Hepatocyte (in vitro differentiated cells): Measurements from ENCODE around the gene ADPRH. TPM values are rescaled to one million over a fixed set of nuclear protein-coding genes. Genes with fewer than 3 reads are reported as not detected.

Experiments used
- DNase-seq: peaks from one replicate; pipeline ENCODE4 v3.0.0-alpha.2; 2016; ENCODE audit warnings: low spot score
- H2AFZ ChIP-seq: fragments of 200-600 bp; sonication (generic); 2 replicates; pipeline ENCODE4 v1.6.0; 2016; ENCODE audit warnings: antibody characterized with exemption, mild to moderate bottlenecking
- H3K27ac ChIP-seq: fragments of 200-600 bp; sonication (generic); 2 replicates; pipeline ENCODE4 v1.5.1; 2016; ENCODE audit warnings: mild to moderate bottlenecking
- H3K27me3 ChIP-seq: fragments of 200-600 bp; sonication (generic); 2 replicates; pipeline ENCODE4 v1.6.1; 2016
- H3K36me3 ChIP-seq: fragments of 200-600 bp; sonication (generic); replicated peaks from 2 replicates; pipeline ENCODE4 v1.5.1; 2016; ENCODE audit warnings: low read depth; ENCODE audit not compliant: insufficient read depth
- H3K4me1 ChIP-seq: fragments of 200-600 bp; sonication (generic); 2 replicates; pipeline ENCODE4 v1.5.1; 2016; ENCODE audit warnings: mild to moderate bottlenecking, moderate library complexity; ENCODE audit not compliant: insufficient read depth
- H3K4me2 ChIP-seq: fragments of 200-600 bp; sonication (generic); 2 replicates; pipeline ENCODE4 v1.6.0; 2016
- H3K4me3 ChIP-seq: fragments of 200-600 bp; sonication (generic); 2 replicates; pipeline ENCODE4 v1.5.1; 2016; ENCODE audit warnings: mild to moderate bottlenecking
- H3K79me2 ChIP-seq: fragments of 200-600 bp; sonication (generic); 2 replicates; pipeline ENCODE4 v1.6.0; 2017; ENCODE audit warnings: mild to moderate bottlenecking
- H3K9me2 ChIP-seq: fragments of 200-600 bp; sonication (generic); replicated peaks from 2 replicates; pipeline ENCODE4 v1.6.0; 2017; ENCODE audit warnings: mild to moderate bottlenecking; ENCODE audit not compliant: insufficient read depth
- H3K9me3 ChIP-seq: fragments of 200-600 bp; sonication (generic); 2 replicates; pipeline ENCODE4 v1.5.1; 2016; ENCODE audit warnings: low read depth, mild to moderate bottlenecking
- H4K20me1 ChIP-seq: fragments of 200-600 bp; sonication (generic); 2 replicates; pipeline ENCODE4 v1.6.0; 2016; ENCODE audit warnings: mild to moderate bottlenecking; ENCODE audit not compliant: insufficient read depth, poor library complexity, severe bottlenecking
- CTCF ChIP-seq: fragments of 200-600 bp; sonication (generic); IDR thresholded peaks from 2 replicates; pipeline ENCODE4 v1.5.1; 2016; ENCODE audit warnings: antibody characterized with exemption, mild to moderate bottlenecking; ENCODE audit not compliant: poor library complexity
- EZH2 ChIP-seq: fragments of 200-600 bp; sonication (generic); IDR thresholded peaks from 2 replicates; pipeline ENCODE4 v1.6.1; 2016; ENCODE audit warnings: antibody characterized with exemption, mild to moderate bottlenecking, borderline replicate concordance
- EZH2phosphoT487 ChIP-seq: fragments of 200-600 bp; sonication (generic); IDR thresholded peaks from one replicate; pipeline ENCODE4 v1.6.1; 2018; ENCODE audit warnings: antibody characterized with exemption, mild to moderate bottlenecking, low read depth, moderate library complexity; ENCODE audit not compliant: unreplicated experiment, severe bottlenecking
- WGBS: methylation state at CpG from one replicate; pipeline ENCODE4 v1.1.6; 2016; ENCODE audit warnings: low lambda C conversion rate; ENCODE audit errors: missing lambda C conversion rate; 5-methylcytosine and 5-hydroxymethylcytosine counted together
- polyA plus RNA-seq: library from polyadenylated mRNA; unstranded; fragments of >200 nt; fragmentation: Nextera tagmentation; extraction: Ambion mirVana; gene quantifications from 2 replicates; pipeline ENCODE4 v1.2.1, GENCODE V29; 2016
- total RNA-seq: library from RNA; depleted of rRNA; stranded (reverse); fragments of >200 nt; gene quantifications from 2 replicates; pipeline ENCODE4 v1.2.3, GENCODE V29; 2014

ADPRH gene
- total and polyA plus RNA-seq, 2 experiments from 2014 or later: 1.5 to 1.8 TPM

DNA sequence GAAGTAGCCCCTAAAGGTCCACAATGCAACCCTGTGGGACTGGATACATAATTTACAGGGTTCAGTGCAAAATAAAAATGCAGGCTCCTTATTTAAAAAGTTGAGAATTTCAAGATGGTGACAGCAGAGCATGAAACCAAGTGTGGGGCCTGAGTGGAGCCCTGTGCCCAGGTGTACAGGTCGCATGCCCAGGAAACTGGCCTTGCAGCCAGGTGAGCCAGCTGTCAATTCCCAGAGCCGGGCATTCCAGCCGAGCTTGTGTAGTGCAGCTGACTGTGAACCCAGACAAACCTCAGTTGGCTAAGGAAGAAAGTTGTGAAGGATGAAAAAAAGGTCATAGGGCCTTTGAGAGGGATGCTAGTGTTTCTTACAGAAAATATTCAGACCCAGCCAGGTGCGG lies 53.5 kb downstream of the ADPRH start:
- Histone ChIP-seq H4K20me1 (no peaks in the 10 kb centered on the region), H3K4me3 (no peak overlapping the region), H3K36me3 (no peaks in the 10 kb centered on the region), H3K9me3 (no peaks in the 10 kb centered on the region), H3K27ac (no peak overlapping the region), H3K79me2 (no peaks in the 10 kb centered on the region), H3K9me2 (no peaks in the 10 kb centered on the region), H3K4me2 (no peak overlapping the region), H3K27me3 (no peaks in the 10 kb centered on the region), H3K4me1 (no peaks in the 10 kb centered on the region), H2AFZ (no peak overlapping the region)
- TF ChIP-seq CTCF (no peak), EZH2phosphoT487 (no peak), EZH2 (no peak)
- 90% methylated on average over 4 of the region's 4 CpGs for WGBS
- no peak for DNase-seq

DNA sequence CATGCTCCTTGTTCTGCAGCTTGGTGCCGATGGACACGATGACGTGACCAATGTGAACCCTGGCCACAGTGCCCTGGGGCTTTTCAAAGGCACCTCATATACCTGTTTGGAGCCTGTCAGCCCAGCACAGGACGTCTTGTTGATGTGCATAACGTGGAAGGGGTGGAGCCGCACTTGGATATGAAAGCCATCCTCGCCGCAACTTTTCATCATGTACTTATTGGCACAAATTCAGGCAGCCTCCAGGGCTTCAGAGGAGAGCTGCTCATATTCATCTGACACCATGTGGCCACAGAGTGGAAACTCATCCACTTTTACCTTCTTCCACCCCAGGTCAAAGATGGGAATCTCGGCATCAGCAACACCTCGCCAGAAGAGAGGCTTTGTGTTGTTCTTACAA lies 56.4 kb downstream of the ADPRH start:
- no peaks in the 10 kb centered on the region for H3K9me3 ChIP-seq
- no peak overlapping the region for H3K4me3 ChIP-seq
- H3K9me2 ChIP-seq: no peaks in the 10 kb centered on the region
- no peaks in the 10 kb centered on the region for H3K27me3 ChIP-seq
- H3K27ac ChIP-seq: peak overlapping the region; percentile 75
- H4K20me1 ChIP-seq: no peaks in the 10 kb centered on the region
- no peaks in the 10 kb centered on the region for H3K36me3 ChIP-seq
- H3K4me1 ChIP-seq: no peaks in the 10 kb centered on the region
- H2AFZ ChIP-seq: no peak overlapping the region
- 90% methylated on average over 10 of the region's 10 CpGs for WGBS
- TF ChIP-seq EZH2phosphoT487 (no peak), EZH2 (no peak), CTCF (no peak)
- no peaks in the 10 kb centered on the region for H3K79me2 ChIP-seq
- DNase-seq: no peak
- no peak overlapping the region for H3K4me2 ChIP-seq

DNA sequence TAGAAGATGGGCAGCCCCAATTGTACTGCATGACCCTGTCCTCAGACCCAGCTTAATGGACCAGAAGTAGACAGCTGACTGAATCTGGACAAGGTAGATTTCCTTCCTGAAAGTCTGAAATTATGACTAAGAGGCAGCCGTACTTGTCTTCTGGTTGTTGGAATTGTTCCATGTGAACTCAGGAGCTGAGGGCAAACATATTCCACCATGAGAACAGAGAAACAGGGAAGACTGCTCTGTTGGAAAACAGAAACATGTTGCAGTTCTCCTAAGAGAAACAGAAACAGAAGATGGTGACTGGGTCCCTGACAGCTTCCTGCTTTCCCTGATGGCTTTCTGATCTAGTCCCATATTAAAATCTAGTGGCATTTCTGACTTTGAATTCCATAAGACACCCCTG lies 57.0 kb downstream of the ADPRH start:
- 90% methylated on average over 1 of the region's 1 CpG for whole genome bisulfite sequencing
- H3K4me2 ChIP-seq: no peak overlapping the region

GRCh38 chr3:119636891-119637611 lies 57.8 kb downstream of the ADPRH start:
- no peaks in the 10 kb centered on the region for H3K9me3 ChIP-seq
- peak overlapping the region; percentile 10 for H2AFZ ChIP-seq
- H3K36me3 ChIP-seq: no peaks in the 10 kb centered on the region
- no peak for DNase-seq
- no peaks in the 10 kb centered on the region for H3K79me2 ChIP-seq
- no peak overlapping the region for H3K4me2 ChIP-seq
- H4K20me1 ChIP-seq: no peaks in the 10 kb centered on the region
- H3K9me2 ChIP-seq: no peaks in the 10 kb centered on the region
- WGBS: 90% methylated on average over 4 of the region's 4 CpGs
- no peaks in the 10 kb centered on the region for H3K4me1 ChIP-seq
- TF ChIP-seq EZH2 (no peak), CTCF (no peak), EZH2phosphoT487 (no peak)
- H3K27me3 ChIP-seq: no peaks in the 10 kb centered on the region
- H3K27ac ChIP-seq: peak overlapping the region; percentile 87
- no peak overlapping the region for H3K4me3 ChIP-seq

More for the DNA sequence above, 57.0 kb downstream of the ADPRH start:
- H3K9me2 ChIP-seq: no peaks in the 10 kb centered on the region
- H2AFZ ChIP-seq: peak overlapping the region; percentile 10
- no peaks in the 10 kb centered on the region for H3K27me3 ChIP-seq
- no peaks in the 10 kb centered on the region for H4K20me1 ChIP-seq
- no peaks in the 10 kb centered on the region for H3K9me3 ChIP-seq
- H3K27ac ChIP-seq: peak overlapping the region; percentile 75
- no peaks in the 10 kb centered on the region for H3K79me2 ChIP-seq
- DNase-seq: no peak
- H3K4me3 ChIP-seq: no peak overlapping the region
- TF ChIP-seq EZH2phosphoT487 (no peak), EZH2 (no peak)
- H3K36me3 ChIP-seq: no peaks in the 10 kb centered on the region
- no peaks in the 10 kb centered on the region for H3K4me1 ChIP-seq
